ENCODE data around the gene DLST.

DNA sequence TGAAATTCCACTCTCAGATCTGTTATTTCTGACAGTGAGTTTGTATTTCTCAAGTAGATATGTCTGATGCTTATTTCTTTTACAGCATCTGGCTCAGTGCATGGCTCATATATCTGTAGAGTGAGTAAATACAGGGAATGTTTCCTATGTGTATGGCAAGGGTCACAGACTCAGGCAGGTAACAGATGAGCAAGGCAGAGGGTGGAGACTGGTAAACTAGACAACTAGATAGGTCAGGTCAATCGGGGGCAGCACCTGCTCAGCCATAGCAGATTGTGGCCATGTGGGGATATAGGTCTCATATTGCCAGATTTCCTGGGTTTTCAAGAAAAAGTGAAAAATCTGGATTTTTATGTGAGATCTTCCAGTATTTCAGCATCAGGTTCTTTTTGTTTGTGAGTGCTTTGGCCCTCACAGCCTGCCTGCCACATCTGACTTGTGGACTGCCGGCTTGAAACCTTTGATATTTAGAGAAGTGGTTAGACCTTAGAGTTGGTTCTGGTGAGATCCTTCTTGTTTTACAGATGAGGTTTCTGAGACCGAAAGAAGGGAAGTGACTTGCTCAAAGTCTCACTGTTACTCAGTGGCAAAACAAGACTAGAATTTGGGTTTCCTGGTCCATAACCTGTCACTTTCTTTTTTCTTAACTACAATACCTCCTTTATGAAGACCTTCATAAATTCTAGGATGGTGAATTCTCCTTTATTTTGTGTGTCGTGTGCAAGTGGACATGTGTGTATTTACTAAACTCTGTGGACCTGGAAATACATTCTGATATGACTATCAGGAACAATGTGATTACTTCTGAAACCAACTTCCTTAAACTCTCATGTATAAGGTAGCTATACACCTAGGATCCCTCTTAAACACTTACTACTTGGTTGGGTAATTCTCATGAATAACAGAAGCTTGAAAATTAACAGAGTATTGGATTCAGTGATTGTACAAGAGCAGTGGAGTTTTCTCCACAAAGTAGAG is 40.2 kb upstream of the DLST start:
- TF ChIP-seq, protein P1, sequence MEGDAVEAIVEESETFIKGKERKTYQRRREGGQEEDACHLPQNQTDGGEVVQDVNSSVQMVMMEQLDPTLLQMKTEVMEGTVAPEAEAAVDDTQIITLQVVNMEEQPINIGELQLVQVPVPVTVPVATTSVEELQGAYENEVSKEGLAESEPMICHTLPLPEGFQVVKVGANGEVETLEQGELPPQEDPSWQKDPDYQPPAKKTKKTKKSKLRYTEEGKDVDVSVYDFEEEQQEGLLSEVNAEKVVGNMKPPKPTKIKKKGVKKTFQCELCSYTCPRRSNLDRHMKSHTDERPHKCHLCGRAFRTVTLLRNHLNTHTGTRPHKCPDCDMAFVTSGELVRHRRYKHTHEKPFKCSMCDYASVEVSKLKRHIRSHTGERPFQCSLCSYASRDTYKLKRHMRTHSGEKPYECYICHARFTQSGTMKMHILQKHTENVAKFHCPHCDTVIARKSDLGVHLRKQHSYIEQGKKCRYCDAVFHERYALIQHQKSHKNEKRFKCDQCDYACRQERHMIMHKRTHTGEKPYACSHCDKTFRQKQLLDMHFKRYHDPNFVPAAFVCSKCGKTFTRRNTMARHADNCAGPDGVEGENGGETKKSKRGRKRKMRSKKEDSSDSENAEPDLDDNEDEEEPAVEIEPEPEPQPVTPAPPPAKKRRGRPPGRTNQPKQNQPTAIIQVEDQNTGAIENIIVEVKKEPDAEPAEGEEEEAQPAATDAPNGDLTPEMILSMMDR (IDR thresholded peaks at IDR 0.05) = no peak
- TF ChIP-seq POLR2A (IDR thresholded peaks at IDR 0.05) = no peak

Measured in adrenal gland (tissue), 5 donors.